Neural progenitor cell (in vitro differentiated cells): ENCODE results near the gene TLL1. TPM values are rescaled to one million over a fixed set of nuclear protein-coding genes. Genes with fewer than 3 reads are reported as not detected.

Experiments used
- DNase-seq: peaks from one replicate; pipeline ENCODE4 v3.0.0-alpha.2; 2016; ENCODE audit warnings: low spot score
- H2AFZ ChIP-seq: fragments of 200-600 bp; sonication (generic); replicated peaks from 2 replicates; pipeline ENCODE4 v1.6.1; 2016; ENCODE audit warnings: antibody characterized with exemption
- H3F3A ChIP-seq: fragments of 200-600 bp; sonication (generic); 2 replicates; pipeline ENCODE4 v1.6.1; 2016; ENCODE audit warnings: antibody characterized with exemption, low read depth
- H3K27ac ChIP-seq: fragments of 200-600 bp; sonication (generic); 2 replicates; pipeline ENCODE4 v1.5.1; 2016; ENCODE audit warnings: mild to moderate bottlenecking
- H3K27me3 ChIP-seq: fragments of 200-600 bp; sonication (generic); 2 replicates; pipeline ENCODE4 v1.6.1; 2016; ENCODE audit warnings: mild to moderate bottlenecking, moderate library complexity
- H3K36me3 ChIP-seq: fragments of 200-600 bp; sonication (generic); 2 replicates; pipeline ENCODE4 v1.5.1; 2016
- H3K4me1 ChIP-seq: fragments of 200-600 bp; sonication (generic); 2 replicates; pipeline ENCODE4 v1.6.1; 2016; ENCODE audit warnings: mixed run types
- H3K4me2 ChIP-seq: fragments of 200-600 bp; sonication (generic); 2 replicates; pipeline ENCODE4 v1.6.1; 2016
- H3K4me3 ChIP-seq: fragments of 200-600 bp; sonication (generic); 2 replicates; pipeline ENCODE4 v1.5.1; 2016
- H3K79me2 ChIP-seq: fragments of 200-600 bp; sonication (generic); 2 replicates; pipeline ENCODE4 v1.6.1; 2016; ENCODE audit warnings: low read depth
- H3K9ac ChIP-seq: fragments of 200-600 bp; sonication (generic); 2 replicates; pipeline ENCODE4 v1.6.1; 2016
- H3K9me3 ChIP-seq: fragments of 200-600 bp; sonication (generic); 2 replicates; pipeline ENCODE4 v1.5.1; 2016; ENCODE audit warnings: low read depth
- H4K20me1 ChIP-seq: fragments of 200-600 bp; sonication (generic); 2 replicates; pipeline ENCODE4 v1.6.1; 2016; ENCODE audit warnings: low read depth
- H3K27ac Mint-ChIP-seq: 3 replicates; pipeline ENCODE4 v1.8.0; 2021; ENCODE audit warnings: mixed read lengths
- H3K27me3 Mint-ChIP-seq: 2 replicates; pipeline ENCODE4 v1.8.0; 2022; ENCODE audit warnings: low read depth, mild to moderate bottlenecking, inconsistent platforms, moderate library complexity, mixed read lengths; ENCODE audit not compliant: insufficient read depth
- H3K36me3 Mint-ChIP-seq: 3 replicates; pipeline ENCODE4 v1.8.0; 2021; ENCODE audit warnings: mixed read lengths
- H3K4me1 Mint-ChIP-seq: 3 replicates; pipeline ENCODE4 v1.8.0; 2021; ENCODE audit warnings: mixed read lengths
- H3K4me3 Mint-ChIP-seq: 3 replicates; pipeline ENCODE4 v1.8.0; 2021; ENCODE audit warnings: mild to moderate bottlenecking, moderate library complexity, mixed read lengths
- H3K9me3 Mint-ChIP-seq: 3 replicates; pipeline ENCODE4 v1.8.0; 2020; ENCODE audit warnings: mixed read lengths
- CTCF ChIP-seq: fragments of 200-600 bp; sonication (generic); IDR thresholded peaks from 2 replicates; pipeline ENCODE4 v1.5.1; 2017; ENCODE audit warnings: antibody characterized with exemption, mild to moderate bottlenecking
- EZH2 ChIP-seq: fragments of 200-600 bp; sonication (generic); IDR thresholded peaks from 2 replicates; pipeline ENCODE4 v1.6.1; 2017; ENCODE audit warnings: antibody characterized with exemption, mild to moderate bottlenecking, moderate library complexity
- EZH2phosphoT487 ChIP-seq: fragments of 200-600 bp; sonication (generic); IDR thresholded peaks from 2 replicates; pipeline ENCODE4 v1.6.1; 2017; ENCODE audit warnings: antibody characterized with exemption
- total RNA-seq: library from RNA; depleted of rRNA; stranded (reverse); fragments of >200 nt; gene quantifications from 2 replicates; pipeline ENCODE4 v1.2.3, GENCODE V29; 2015; ENCODE audit warnings: low replicate concordance

TLL1 gene
- total RNA-seq, 1 donor from 2014 or later: 0.22 TPM

- peaks cover 15% of the 10 kb centered on the region for H3K4me1 Mint-ChIP-seq
- H3F3A ChIP-seq: no peaks in the 10 kb centered on the region
- H3K4me1 ChIP-seq: peaks cover 9% of the 10 kb centered on the region
- no peaks in the 10 kb centered on the region for H3K36me3 Mint-ChIP-seq
- H3K36me3 ChIP-seq: no peaks in the 10 kb centered on the region
- H3K27ac Mint-ChIP-seq: no peak overlapping the region
- H3K9me3 ChIP-seq: no peaks in the 10 kb centered on the region
- H3K9me3 Mint-ChIP-seq: peaks cover 2% of the 10 kb centered on the region
- DNase-seq: no peak
- H3K27me3 ChIP-seq: no peaks in the 10 kb centered on the region
- H2AFZ ChIP-seq: no peak overlapping the region
- no peak overlapping the region for H3K4me2 ChIP-seq
- H3K4me3 ChIP-seq: no peak overlapping the region
- no peaks in the 10 kb centered on the region for H4K20me1 ChIP-seq
- no peak overlapping the region for H3K9ac ChIP-seq
- TF ChIP-seq CTCF (no peak), EZH2phosphoT487 (no peak), EZH2 (no peak)
- H3K27me3 Mint-ChIP-seq: peaks cover 2% of the 10 kb centered on the region
- H3K4me3 Mint-ChIP-seq: no peak overlapping the region
- H3K79me2 ChIP-seq: no peaks in the 10 kb centered on the region
- H3K27ac ChIP-seq: no peak overlapping the region
These were observed 42.2 kb downstream of the TLL1 start for GRCh38 chr4:165915215-165915614.

- no peak overlapping the region for H3K4me2 ChIP-seq
- Mint-ChIP-seq H3K27ac (no peak overlapping the region), H3K36me3 (no peaks in the 10 kb centered on the region), H3K27me3 (peaks cover 2% of the 10 kb centered on the region), H3K9me3 (no peaks in the 10 kb centered on the region), H3K4me3 (no peak overlapping the region), H3K4me1 (no peaks in the 10 kb centered on the region)
- no peaks in the 10 kb centered on the region for H3K27me3 ChIP-seq
- no peak overlapping the region for H3K4me3 ChIP-seq
- H3K27ac ChIP-seq: no peak overlapping the region
- H4K20me1 ChIP-seq: no peaks in the 10 kb centered on the region
- no peaks in the 10 kb centered on the region for H3K79me2 ChIP-seq
- no peaks in the 10 kb centered on the region for H3K9me3 ChIP-seq
- no peaks in the 10 kb centered on the region for H3K36me3 ChIP-seq
- no peak overlapping the region for H3K9ac ChIP-seq
- H3K4me1 ChIP-seq: no peaks in the 10 kb centered on the region
- H3F3A ChIP-seq: no peaks in the 10 kb centered on the region
- TF ChIP-seq CTCF (no peak), EZH2 (no peak), EZH2phosphoT487 (no peak)
- DNase-seq: no peak
- H2AFZ ChIP-seq: no peak overlapping the region
These were observed 48.5 kb downstream of the TLL1 start for GRCh38 chr4:165921546-165921945.

GRCh38 chr4:165922747-165923146, 49.7 kb downstream of the TLL1 start:
- H3K4me1 Mint-ChIP-seq: no peaks in the 10 kb centered on the region
- no peak overlapping the region for H2AFZ ChIP-seq
- no peaks in the 10 kb centered on the region for H3K36me3 ChIP-seq
- TF ChIP-seq EZH2phosphoT487: no peak
- no peaks in the 10 kb centered on the region for H3K9me3 ChIP-seq
- no peak overlapping the region for H3K27ac Mint-ChIP-seq
- no peaks in the 10 kb centered on the region for H3F3A ChIP-seq
- H3K4me1 ChIP-seq: no peaks in the 10 kb centered on the region
- no peaks in the 10 kb centered on the region for H3K36me3 Mint-ChIP-seq
- H3K79me2 ChIP-seq: no peaks in the 10 kb centered on the region
- no peak for DNase-seq
- no peak overlapping the region for H3K4me3 ChIP-seq
- no peaks in the 10 kb centered on the region for H4K20me1 ChIP-seq
- H3K4me2 ChIP-seq: no peak overlapping the region
- no peak overlapping the region for H3K9ac ChIP-seq
- H3K27me3 ChIP-seq: no peaks in the 10 kb centered on the region
- H3K9me3 Mint-ChIP-seq: no peaks in the 10 kb centered on the region
- H3K27me3 Mint-ChIP-seq: peaks cover 2% of the 10 kb centered on the region
- no peak overlapping the region for H3K4me3 Mint-ChIP-seq
- no peak overlapping the region for H3K27ac ChIP-seq

GRCh38 chr4:165926307-165926706, 53.3 kb downstream of the TLL1 start:
- no peaks in the 10 kb centered on the region for H3K4me1 ChIP-seq
- no peaks in the 10 kb centered on the region for H4K20me1 ChIP-seq
- no peaks in the 10 kb centered on the region for H3K9me3 Mint-ChIP-seq
- H3K4me2 ChIP-seq: no peak overlapping the region
- no peaks in the 10 kb centered on the region for H3K27me3 ChIP-seq
- H3K36me3 ChIP-seq: no peaks in the 10 kb centered on the region
- no peak overlapping the region for H3K27ac ChIP-seq
- no peaks in the 10 kb centered on the region for H3K79me2 ChIP-seq
- H3K4me1 Mint-ChIP-seq: no peaks in the 10 kb centered on the region
- no peaks in the 10 kb centered on the region for H3K36me3 Mint-ChIP-seq
- H3K27me3 Mint-ChIP-seq: no peaks in the 10 kb centered on the region
- no peak overlapping the region for H3K4me3 ChIP-seq
- DNase-seq: no peak
- no peak overlapping the region for H3K9ac ChIP-seq
- H2AFZ ChIP-seq: no peak overlapping the region
- TF ChIP-seq EZH2phosphoT487 (no peak), CTCF (no peak), EZH2 (no peak)
- H3F3A ChIP-seq: no peaks in the 10 kb centered on the region
- H3K4me3 Mint-ChIP-seq: no peak overlapping the region
- no peaks in the 10 kb centered on the region for H3K9me3 ChIP-seq
- H3K27ac Mint-ChIP-seq: no peak overlapping the region
